Naive B cell (primary cell): ENCODE measurements around the gene TPST1. TPM values are rescaled to one million over a fixed set of nuclear protein-coding genes. Genes with fewer than 3 reads are reported as not detected.

Source experiments
- ATAC-seq, 2 donors: fragments of 150-1000 bp; cut with Tn5 transposase; 2 replicates each; pipeline ENCODE4 v1.10.0; 2021; ENCODE audit warnings: low read depth in 2 of 2, mild to moderate bottlenecking in 2 of 2, moderate library complexity in 2 of 2
- DNase-seq: peaks from one replicate; pipeline ENCODE4 v3.0.0; 2022
- H3K27ac Mint-ChIP-seq, 6 donors: one replicate each; pipeline ENCODE4 v1.8.0; 2020 to 2022; ENCODE audit warnings: mild to moderate bottlenecking in 6 of 6, mixed read lengths in 6 of 6, moderate library complexity in 5 of 6, inconsistent platforms in 2 of 6
- H3K27me3 Mint-ChIP-seq, 3 donors: one replicate each; pipeline ENCODE4 v1.8.0; 2021 to 2022; ENCODE audit warnings: mixed read lengths in 3 of 3, mild to moderate bottlenecking in 1 of 3
- H3K36me3 Mint-ChIP-seq, 2 donors: one replicate each; pipeline ENCODE4 v1.8.0; 2020 to 2022; ENCODE audit warnings: mixed read lengths in 2 of 2, inconsistent platforms in 1 of 2, mild to moderate bottlenecking in 1 of 2
- H3K4me1 Mint-ChIP-seq, 3 donors: one replicate each; pipeline ENCODE4 v1.8.0; 2020 to 2022; ENCODE audit warnings: mixed read lengths in 3 of 3, inconsistent platforms in 1 of 3, mild to moderate bottlenecking in 1 of 3, moderate library complexity in 1 of 3
- H3K4me3 Mint-ChIP-seq, 8 donors: one replicate each; pipeline ENCODE4 v1.8.0; 2020 to 2022; ENCODE audit warnings: mild to moderate bottlenecking in 8 of 8, mixed read lengths in 8 of 8, moderate library complexity in 8 of 8, inconsistent platforms in 2 of 8
- H3K9me3 Mint-ChIP-seq, 7 donors: one replicate each; pipeline ENCODE4 v1.8.0; 2020 to 2022; ENCODE audit warnings: mixed read lengths in 7 of 7, mild to moderate bottlenecking in 5 of 7, inconsistent platforms in 2 of 7, moderate library complexity in 1 of 7
- polyA plus RNA-seq, 6 donors: library from polyadenylated mRNA; unstranded; fragments of 300-500 nt; fragmentation: Illumina TruSeq; gene quantifications; one replicate each; pipeline ENCODE4 v1.2.3, GENCODE V29; 2021; ENCODE audit warnings: low read depth in 6 of 6

The TPST1 gene
- polyA plus RNA-seq, 6 donors from 2014 or later, result 20.6 to 47.4 (median 30.9) TPM

GRCh38 chr7:66256281-66256680 is 51.1 kb downstream of the TPST1 start:
- peak overlapping the region in 1 of 6 donors; percentile 47 for H3K27ac Mint-ChIP-seq
- H3K27me3 Mint-ChIP-seq, result no peaks in the 10 kb centered on the region
- H3K4me1 Mint-ChIP-seq, result peaks cover 8 to 22% (median 20%) of the 10 kb centered on the region in 3 donors
- no peaks in the 10 kb centered on the region for H3K9me3 Mint-ChIP-seq
- DNase-seq, result no peak
- H3K4me3 Mint-ChIP-seq, result no peak overlapping the region
- ATAC-seq, result no peak
- peaks cover 7 to 8% of the 10 kb centered on the region in 2 donors for H3K36me3 Mint-ChIP-seq

DNA sequence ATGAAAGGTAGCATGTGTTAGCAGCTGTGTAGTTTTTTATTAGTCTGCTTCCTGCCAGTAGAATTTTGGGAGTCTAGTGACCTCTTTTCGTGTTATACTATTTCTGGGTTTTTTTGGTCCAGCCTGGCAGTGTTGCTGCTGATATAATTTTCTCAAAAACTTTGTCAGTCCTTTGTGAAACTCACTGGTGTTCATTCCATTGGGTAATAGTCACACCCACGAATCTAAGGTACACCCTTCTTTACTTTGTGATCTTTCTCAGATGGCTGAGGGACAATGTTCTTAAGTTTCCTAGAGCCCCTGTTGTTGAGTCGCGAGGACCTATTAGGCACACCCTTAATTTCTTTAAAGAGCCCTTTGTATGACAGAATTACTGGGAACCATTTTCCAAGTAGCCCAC is 52.3 kb downstream of the TPST1 start:
- Mint-ChIP-seq H3K4me1 (peaks cover 15 to 26% (median 24%) of the 10 kb centered on the region in 3 donors), H3K9me3 (peaks cover 0 to 3% (median 0%) of the 10 kb centered on the region in 7 donors), H3K27me3 (no peaks in the 10 kb centered on the region), H3K4me3 (no peak overlapping the region), H3K27ac (peak overlapping the region in 1 of 6 donors; percentile 23), H3K36me3 (peaks cover 11 to 13% of the 10 kb centered on the region in 2 donors)
- no peak for DNase-seq
- no peak for ATAC-seq

DNA sequence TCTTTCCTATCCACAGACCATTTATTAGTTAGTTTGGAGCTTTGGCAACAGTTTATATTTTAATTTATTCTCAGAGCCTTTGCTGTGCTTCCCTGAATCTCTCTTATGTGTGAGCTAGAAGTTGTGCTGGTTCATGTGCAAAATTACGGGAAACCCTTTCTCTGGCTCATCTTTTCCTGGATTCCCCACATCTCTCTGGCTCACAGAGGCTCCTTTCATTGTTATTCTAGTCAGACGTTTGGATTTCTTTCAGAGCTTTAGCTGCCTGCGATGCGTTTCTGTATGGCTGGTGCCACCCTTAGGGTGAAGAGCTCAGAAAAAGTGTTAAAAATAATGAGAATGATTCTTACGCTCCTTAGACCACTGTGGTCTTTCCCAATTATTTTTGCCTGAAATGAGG is 53.3 kb downstream of the TPST1 start:
- ATAC-seq (no peak), DNase-seq (no peak)
- Mint-ChIP-seq H3K9me3 (peaks cover 0 to 8% (median 1%) of the 10 kb centered on the region in 7 donors), H3K36me3 (peaks cover 14 to 15% of the 10 kb centered on the region in 2 donors), H3K27me3 (no peaks in the 10 kb centered on the region), H3K4me3 (no peak overlapping the region), H3K27ac (peak overlapping the region in 1 of 6 donors; percentile 38), H3K4me1 (peaks cover 12 to 27% (median 24%) of the 10 kb centered on the region in 3 donors)

DNA sequence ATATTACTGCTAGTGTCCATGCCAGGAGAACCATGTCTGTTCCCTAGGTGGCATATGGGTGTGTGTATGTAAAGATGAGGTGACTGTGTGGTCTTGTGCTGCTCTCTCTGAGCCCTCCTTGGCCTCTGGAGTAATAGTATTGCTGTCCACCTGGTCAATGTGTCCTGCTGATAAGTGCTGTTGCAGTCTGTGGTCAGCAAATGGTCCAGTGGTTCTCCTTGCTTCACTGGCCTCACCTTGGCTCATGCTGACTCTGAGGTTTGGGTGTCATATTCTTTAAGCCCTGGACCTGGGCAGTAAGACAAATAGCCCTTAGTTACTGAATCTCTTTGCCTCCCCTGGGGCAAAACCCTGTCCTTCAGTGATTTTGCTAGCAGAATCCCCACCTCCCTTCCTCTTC is 56.8 kb downstream of the TPST1 start:
- H3K9me3 Mint-ChIP-seq, result peaks cover 0 to 39% (median 33%) of the 10 kb centered on the region in 7 donors
- H3K27ac Mint-ChIP-seq, result peak overlapping the region in 1 of 6 donors; percentile 46
- no peaks in the 10 kb centered on the region for H3K27me3 Mint-ChIP-seq
- ATAC-seq, result no peak
- no peak overlapping the region for H3K4me3 Mint-ChIP-seq
- H3K4me1 Mint-ChIP-seq, result peaks cover 15 to 27% (median 15%) of the 10 kb centered on the region in 3 donors
- DNase-seq, result no peak
- H3K36me3 Mint-ChIP-seq, result peaks cover 29 to 38% of the 10 kb centered on the region in 2 donors

DNA sequence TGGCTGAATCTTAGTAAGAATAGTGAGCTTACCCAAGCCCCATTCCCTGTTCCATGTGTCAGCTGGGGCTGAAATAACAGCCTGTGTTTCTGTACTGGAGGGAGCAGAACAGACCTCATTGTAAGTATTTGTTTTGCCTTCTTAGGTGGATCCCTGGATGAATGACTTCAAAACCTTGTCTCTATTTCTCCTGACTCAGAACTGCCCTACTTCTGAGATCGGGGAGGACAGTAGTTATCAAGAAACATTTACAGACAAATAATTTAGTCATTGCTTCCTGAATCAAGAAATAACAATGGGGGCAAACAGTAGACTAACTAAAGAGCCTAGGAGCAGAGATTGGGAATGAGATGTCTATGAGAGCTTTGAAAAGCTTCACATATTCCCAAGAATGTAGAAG is 58.8 kb downstream of the TPST1 start:
- peaks cover 0 to 43% (median 33%) of the 10 kb centered on the region in 7 donors for H3K9me3 Mint-ChIP-seq
- no peak for ATAC-seq
- H3K36me3 Mint-ChIP-seq, result peaks cover 29 to 40% of the 10 kb centered on the region in 2 donors
- H3K4me3 Mint-ChIP-seq, result no peak overlapping the region
- H3K4me1 Mint-ChIP-seq, result peaks cover 4 to 21% (median 21%) of the 10 kb centered on the region in 3 donors
- DNase-seq, result no peak
- no peaks in the 10 kb centered on the region for H3K27me3 Mint-ChIP-seq
- H3K27ac Mint-ChIP-seq, result no peak overlapping the region

DNA sequence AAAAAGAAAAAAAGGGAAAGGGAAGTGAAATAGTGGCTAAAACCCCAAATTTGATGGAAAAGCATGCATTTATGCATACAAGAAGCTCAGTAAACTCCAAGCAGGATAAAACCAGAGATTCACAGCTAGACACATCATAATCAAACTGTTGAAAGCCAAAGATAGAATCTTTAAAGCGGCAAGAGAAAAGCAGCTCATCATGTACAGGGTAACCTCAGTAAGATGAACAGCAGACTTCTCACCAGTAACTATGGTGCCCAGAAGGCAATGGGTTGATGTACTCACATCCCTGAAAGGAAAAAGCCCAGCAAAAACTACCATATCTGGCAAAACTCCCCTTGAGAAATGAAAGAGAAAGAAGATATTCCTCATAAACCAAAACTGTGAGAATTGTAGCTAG is 60.4 kb downstream of the TPST1 start:
- no peak overlapping the region for H3K4me3 Mint-ChIP-seq
- peaks cover 29 to 38% of the 10 kb centered on the region in 2 donors for H3K36me3 Mint-ChIP-seq
- peaks cover 14 to 30% (median 29%) of the 10 kb centered on the region in 3 donors for H3K4me1 Mint-ChIP-seq
- no peaks in the 10 kb centered on the region for H3K27me3 Mint-ChIP-seq
- no peak for ATAC-seq
- no peak for DNase-seq
- no peak overlapping the region for H3K27ac Mint-ChIP-seq
- peaks cover 0 to 43% (median 34%) of the 10 kb centered on the region in 7 donors for H3K9me3 Mint-ChIP-seq

GRCh38 chr7:66267249-66267648 is 62.1 kb downstream of the TPST1 start:
- Mint-ChIP-seq H3K27ac (no peak overlapping the region), H3K4me3 (no peak overlapping the region), H3K9me3 (peaks cover 5 to 51% (median 36%) of the 10 kb centered on the region in 7 donors), H3K4me1 (peaks cover 10 to 33% (median 24%) of the 10 kb centered on the region in 3 donors), H3K36me3 (peaks cover 37% of the 10 kb centered on the region in 2 donors), H3K27me3 (no peaks in the 10 kb centered on the region)
- no peak for DNase-seq
- no peak for ATAC-seq

- Mint-ChIP-seq H3K4me1 (peaks cover 10 to 29% (median 21%) of the 10 kb centered on the region in 3 donors), H3K4me3 (no peak overlapping the region), H3K27ac (peak overlapping the region in 2 of 6 donors; percentile 17 to 40), H3K36me3 (peaks cover 25 to 28% of the 10 kb centered on the region in 2 donors), H3K27me3 (no peaks in the 10 kb centered on the region), H3K9me3 (peaks cover 5 to 34% (median 19%) of the 10 kb centered on the region in 7 donors)
- ATAC-seq, result no peak
- no peak for DNase-seq
Measured at GRCh38 chr7:66269978-66270377, 64.8 kb downstream of the TPST1 start.

- Mint-ChIP-seq H3K27me3 (no peaks in the 10 kb centered on the region), H3K4me1 (peaks cover 10 to 38% (median 24%) of the 10 kb centered on the region in 3 donors), H3K9me3 (peaks cover 0 to 13% (median 5%) of the 10 kb centered on the region in 7 donors), H3K27ac (no peak overlapping the region), H3K4me3 (no peak overlapping the region), H3K36me3 (peaks cover 13 to 25% of the 10 kb centered on the region in 2 donors)
- ATAC-seq (no peak), DNase-seq (no peak)
Measured at GRCh38 chr7:66272321-66272720, 67.2 kb downstream of the TPST1 start.

- Mint-ChIP-seq H3K9me3 (peaks cover 0 to 8% (median 3%) of the 10 kb centered on the region in 7 donors), H3K27ac (peak overlapping the region in 2 of 6 donors; percentile 4 to 47), H3K36me3 (peaks cover 12 to 23% of the 10 kb centered on the region in 2 donors), H3K4me1 (peaks cover 19 to 27% (median 25%) of the 10 kb centered on the region in 3 donors), H3K4me3 (no peak overlapping the region), H3K27me3 (no peaks in the 10 kb centered on the region)
- no peak for ATAC-seq
- no peak for DNase-seq
Measured at GRCh38 chr7:66276363-66276762, 71.2 kb downstream of the TPST1 start.

DNA sequence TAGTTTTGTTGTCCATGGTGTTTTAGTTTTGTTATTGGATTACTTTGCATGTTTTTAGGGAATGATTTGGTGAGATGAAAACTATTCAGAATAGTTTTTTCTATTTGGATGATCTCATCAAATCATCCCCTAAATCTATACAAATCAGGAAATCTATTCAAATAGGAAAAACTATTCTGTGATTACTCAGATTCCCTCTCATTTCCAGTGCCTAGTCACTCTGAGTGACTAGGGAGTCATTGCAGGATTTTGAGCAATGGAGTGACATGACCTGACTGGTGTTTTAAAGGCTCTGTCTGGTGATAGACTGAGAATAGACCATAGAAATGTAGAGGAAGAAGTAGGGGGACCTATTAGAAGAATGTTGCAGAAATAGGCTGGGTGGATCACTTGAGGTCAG is 72.4 kb downstream of the TPST1 start:
- ATAC-seq (no peak), DNase-seq (no peak)
- peak overlapping the region in 2 of 6 donors; percentile 27 to 41 for H3K27ac Mint-ChIP-seq
- no peak overlapping the region for H3K4me3 Mint-ChIP-seq
- peaks cover 0 to 4% (median 0%) of the 10 kb centered on the region in 7 donors for H3K9me3 Mint-ChIP-seq
- no peaks in the 10 kb centered on the region for H3K27me3 Mint-ChIP-seq
- peaks cover 8 to 13% of the 10 kb centered on the region in 2 donors for H3K36me3 Mint-ChIP-seq
- H3K4me1 Mint-ChIP-seq, result peaks cover 24 to 39% (median 32%) of the 10 kb centered on the region in 3 donors

GRCh38 chr7:66279912-66280311 is 74.8 kb downstream of the TPST1 start:
- Mint-ChIP-seq H3K4me1 (peaks cover 27 to 48% (median 37%) of the 10 kb centered on the region in 3 donors), H3K4me3 (no peak overlapping the region), H3K27me3 (no peaks in the 10 kb centered on the region), H3K9me3 (peaks cover 0 to 2% (median 0%) of the 10 kb centered on the region in 7 donors), H3K27ac (no peak overlapping the region), H3K36me3 (peaks cover 8 to 10% of the 10 kb centered on the region in 2 donors)
- no peak for DNase-seq
- ATAC-seq, result no peak

- peaks cover 0 to 2% (median 0%) of the 10 kb centered on the region in 7 donors for H3K9me3 Mint-ChIP-seq
- peak overlapping the region in 1 of 8 donors; percentile 0 for H3K4me3 Mint-ChIP-seq
- ATAC-seq (no peak), DNase-seq (no peak)
- H3K4me1 Mint-ChIP-seq, result peaks cover 27 to 48% (median 34%) of the 10 kb centered on the region in 3 donors
- peaks cover 7 to 13% of the 10 kb centered on the region in 2 donors for H3K36me3 Mint-ChIP-seq
- peak overlapping the region in 5 of 6 donors; percentile 0 to 69 (median 38) for H3K27ac Mint-ChIP-seq
- no peaks in the 10 kb centered on the region for H3K27me3 Mint-ChIP-seq
Measured at GRCh38 chr7:66281678-66282590, 76.8 kb downstream of the TPST1 start.
